Esophagus muscularis mucosa (tissue), 4 donors: ENCODE measurements around the gene ST6GALNAC6. TPM values are rescaled to one million over a fixed set of nuclear protein-coding genes. Genes with fewer than 3 reads are reported as not detected.
A peak's percentile ranks its signal among the peaks of the same experiment; 100 is the strongest.

ENCODE experiments used
- DNase-seq: peaks from one replicate; pipeline ENCODE4 v3.0.0-alpha.2; 2017; ENCODE audit errors: extremely low spot score
- H3K27ac ChIP-seq, 4 donors: fragments of 200-600 bp; sonication (generic); replicated peaks in 1 of 4; 1 replicate in 3 of 4; 2 replicates in 1 of 4; pipeline ENCODE4 v1.5.1; 2016 to 2019; ENCODE audit warnings: mild to moderate bottlenecking in 1 of 4
- H3K27me3 ChIP-seq, 4 donors: fragments of 200-600 bp; sonication (generic); one replicate each; pipeline versions ENCODE4 v1.5.1 to v1.6.0; 2016 to 2019
- H3K36me3 ChIP-seq, 4 donors: fragments of 200-600 bp; sonication (generic); one replicate each; pipeline ENCODE4 v1.5.1; 2016 to 2019
- H3K4me1 ChIP-seq, 4 donors: fragments of 200-600 bp; sonication (generic); one replicate each; pipeline ENCODE4 v1.5.1; 2016 to 2019
- H3K4me3 ChIP-seq, 4 donors: fragments of 200-600 bp; sonication (generic); 1 replicate in 2 of 4; 2 replicates in 2 of 4; pipeline ENCODE4 v1.5.1; 2016 to 2019; ENCODE audit warnings: mild to moderate bottlenecking in 4 of 4, moderate library complexity in 1 of 4
- H3K9me3 ChIP-seq, 4 donors: fragments of 200-600 bp; sonication (generic); 1 replicate in 3 of 4; 2 replicates in 1 of 4; pipeline ENCODE4 v1.5.1; 2016 to 2019
- CTCF ChIP-seq, 3 experiments: fragments of 200-600 bp in 2 of 3; fragments of 450-650 bp in 1 of 3; sonication (generic) in 2 of 3; IDR thresholded peaks; one replicate each; pipeline ENCODE4 v1.5.1; 2017 to 2019; ENCODE audit warnings: antibody characterized with exemption in 3 of 3, mild to moderate bottlenecking in 2 of 3, moderate library complexity in 1 of 3
- EP300 ChIP-seq: sonication (generic); formaldehyde crosslinking; IDR thresholded peaks from one replicate; pipeline ENCODE4 v1.6.1; 2017; ENCODE audit warnings: antibody characterized with exemption
- POLR2A ChIP-seq: fragments of 450-650 bp; IDR thresholded peaks from one replicate; pipeline ENCODE4 v1.6.1; 2017; ENCODE audit warnings: antibody characterized with exemption, moderate library complexity, mild to moderate bottlenecking, low read depth
- POLR2AphosphoS5 ChIP-seq, 2 donors: sonication (generic); formaldehyde crosslinking; IDR thresholded peaks; one replicate each; pipeline ENCODE4 v1.6.1; 2017; ENCODE audit warnings: antibody characterized with exemption in 2 of 2
- WGBS: methylation state at CpG from one replicate; pipeline ENCODE4 v1.1.5; 2018; 5-methylcytosine and 5-hydroxymethylcytosine counted together
- intact Hi-C: fragments of 100-400 bp; cut with DNase I; formaldehyde crosslinking; loops from one replicate; pipeline ENCODE4 v1.15.1; 2023
- total RNA-seq, 4 donors: library from RNA; depleted of rRNA; stranded (reverse); fragments of >200 nt; gene quantifications; one replicate each; pipeline versions ENCODE4 v1.1.0 to v1.2.1, GENCODE V29; 2016

ST6GALNAC6 gene
- total RNA-seq, 4 donors from 2014 or later: 95.9 to 169 (median 125) TPM

- WGBS: 83% methylated on average over 9 of the region's 18 CpGs
These were observed 29.9 kb downstream of the ST6GALNAC6 start for GRCh38 chr9:127869310-127870152.

GRCh38 chr9:127868278-127868902, 31.0 kb downstream of the ST6GALNAC6 start:
- 91% methylated on average over 18 of the region's 18 CpGs for WGBS
- peaks cover 16 to 32% (median 21%) of the 10 kb centered on the region in 4 donors for H3K4me1 ChIP-seq
- intact Hi-C loops: no loop called here
- DNase-seq: no peak
- no peaks in the 10 kb centered on the region for H3K27me3 ChIP-seq
- TF ChIP-seq POLR2A: no peak
- H3K9me3 ChIP-seq: no peaks in the 10 kb centered on the region
- H3K36me3 ChIP-seq: peaks cover 11 to 59% (median 49%) of the 10 kb centered on the region in 4 donors
- H3K27ac ChIP-seq: peak overlapping the region in 2 of 4 donors; percentile 40 to 59
- no peak overlapping the region for H3K4me3 ChIP-seq

More at GRCh38 chr9:127869310-127870152, 29.9 kb downstream of the ST6GALNAC6 start:
- intact Hi-C loops: loop anchor here (5.0 kb wide), 2 partner anchors 82 to 132 kb away; partner anchors contain the start of genes CDK9 and TOR2A
- Histone ChIP-seq H3K4me3 (no peak overlapping the region), H3K27me3 (no peaks in the 10 kb centered on the region), H3K4me1 (peaks cover 27 to 43% (median 32%) of the 10 kb centered on the region in 4 donors), H3K9me3 (no peaks in the 10 kb centered on the region), H3K27ac (peak overlapping the region in 2 of 4 donors; percentile 30 to 35), H3K36me3 (peaks cover 11 to 60% (median 50%) of the 10 kb centered on the region in 4 donors)
- DNase-seq: peak; percentile 96
- TF ChIP-seq CTCF (IDR thresholded peaks at IDR 0.05) (peak; percentile 79 to 87 (median 81)), POLR2AphosphoS5 (IDR thresholded peaks at IDR 0.05) (peak; percentile 33 to 64), EP300 (no peak)

- intact Hi-C loops: no loop called here
- WGBS: 84% methylated on average over 21 of the region's 30 CpGs
- no peak for DNase-seq
- H3K36me3 ChIP-seq: peaks cover 11 to 51% (median 42%) of the 10 kb centered on the region in 4 donors
- no peaks in the 10 kb centered on the region for H3K9me3 ChIP-seq
- H3K27me3 ChIP-seq: no peaks in the 10 kb centered on the region
- TF ChIP-seq EP300 (no peak), POLR2A (no peak), CTCF (IDR thresholded peaks at IDR 0.05) (no peak), POLR2AphosphoS5 (IDR thresholded peaks at IDR 0.05) (no peak)
- H3K4me3 ChIP-seq: no peak overlapping the region
- H3K4me1 ChIP-seq: peaks cover 12 to 28% (median 20%) of the 10 kb centered on the region in 4 donors
- peak overlapping the region; percentile 45 to 62 (median 59) for H3K27ac ChIP-seq
These were observed 31.8 kb downstream of the ST6GALNAC6 start for GRCh38 chr9:127867356-127868277.

GRCh38 chr9:127866535-127866934, 32.9 kb downstream of the ST6GALNAC6 start:
- Histone ChIP-seq H3K4me1 (peaks cover 23 to 39% (median 31%) of the 10 kb centered on the region in 4 donors), H3K36me3 (peaks cover 11 to 40% (median 32%) of the 10 kb centered on the region in 4 donors), H3K27ac (no peak overlapping the region), H3K27me3 (no peaks in the 10 kb centered on the region), H3K4me3 (no peak overlapping the region), H3K9me3 (no peaks in the 10 kb centered on the region)
- no peak for DNase-seq
- TF ChIP-seq POLR2AphosphoS5 (IDR thresholded peaks at IDR 0.05) (no peak), POLR2A (no peak), EP300 (no peak), CTCF (IDR thresholded peaks at IDR 0.05) (no peak)
- 92% methylated on average over 13 of the region's 13 CpGs for WGBS
- intact Hi-C loops: no loop called here
